Motor neuron (in vitro differentiated cells): ENCODE measurements around the gene GABRP. TPM values are rescaled to one million over a fixed set of nuclear protein-coding genes. Genes with fewer than 3 reads are reported as not detected.
"Not testable (repeated sequence)": the region's sequence is repeated elsewhere in the genome, so short reads cannot be mapped to it uniquely, and the experiment has no call there.

ENCODE experiments used
- ATAC-seq, 8 experiments: fragments of 200-7000 bp; cut with Tn5 transposase; replicated peaks in 6 of 8; 2 replicates each; pipeline ENCODE4 v1.8.0; 2021; ENCODE audit warnings: mild to moderate bottlenecking in 8 of 8, moderate library complexity in 8 of 8
- H3K27ac ChIP-seq, 2 donors: fragments of 250-450 bp; sonication (Bioruptor Pico); 2 replicates each; pipeline ENCODE4 v1.9.0; 2021; ENCODE audit warnings: antibody characterized with exemption in 2 of 2, mild to moderate bottlenecking in 2 of 2, moderate library complexity in 1 of 2
- H3K4me1 ChIP-seq, 2 donors: fragments of 250-450 bp; sonication (Bioruptor Pico); replicated peaks in 1 of 2; 2 replicates each; pipeline ENCODE4 v1.6.1; 2021; ENCODE audit warnings: antibody characterized with exemption in 2 of 2, mild to moderate bottlenecking in 2 of 2, moderate library complexity in 1 of 2
- H3K4me3 ChIP-seq, 5 donors: fragments of 250-450 bp; sonication (Bioruptor Pico); 2 replicates each; pipeline ENCODE4 v1.9.0; 2021; ENCODE audit warnings: antibody characterized with exemption in 5 of 5, mild to moderate bottlenecking in 5 of 5, moderate library complexity in 4 of 5
- WGBS, 10 experiments: fragments of 450-650 bp; shearing (Covaris generic); methylation state at CpG; one replicate each; pipeline ENCODE4 v1.0.0; 2022; 5-methylcytosine and 5-hydroxymethylcytosine counted together
- in situ Hi-C, 9 experiments: fragments of 400-800 bp; cut with MboI; loops; one replicate each; pipeline ENCODE4 v1.15.0; 2021; ENCODE audit warnings: low sequenced_read_pairs in 9 of 9, low pct_unique_long_range_greater_than_20kb in 2 of 9; ENCODE audit not compliant: unreplicated experiment in 9 of 9
- total RNA-seq, 8 experiments: library from RNA; unstranded; fragments of 300-600 nt; gene quantifications; 2 replicates each; pipeline versions ENCODE4 v1.2.3 to v1.2.4, GENCODE V29; 2022

The GABRP gene
- total RNA-seq, 8 experiments from 2014 or later: 0.10 to 1.0 (median 0.37) TPM; not detected in 4

- no peak overlapping the region for H3K27ac ChIP-seq
- no peak for ATAC-seq
- 0 to 100% (median 53%) methylated on average over 1 to 3 of the region's 3 CpGs; no CpG with 5 or more reads in 2 of the 10 experiments for WGBS, 10 experiments
- no peak overlapping the region for H3K4me3 ChIP-seq
- H3K4me1 ChIP-seq: no peaks in the 10 kb centered on the region
- in situ Hi-C loops: loop anchor here in 1 of 9 experiments (25.0 kb wide), 1 partner anchor 520 kb away; no protein-coding TSS in a partner anchor
These were observed 33.7 kb downstream of the GABRP start for GRCh38 chr5:170817195-170817594.

- in situ Hi-C loops: loop anchor here in 1 of 9 experiments (25.0 kb wide), 1 partner anchor 519 kb away; no protein-coding TSS in a partner anchor
- H3K4me1 ChIP-seq: no peaks in the 10 kb centered on the region
- ATAC-seq: no peak
- H3K27ac ChIP-seq: no peak overlapping the region
- 0 to 100% (median 65%) methylated on average over 1 of the region's 1 CpG; no CpG with 5 or more reads in 4 of the 10 experiments for WGBS, 10 experiments
- H3K4me3 ChIP-seq: no peak overlapping the region
These were observed 34.7 kb downstream of the GABRP start for GRCh38 chr5:170818232-170818631.

DNA sequence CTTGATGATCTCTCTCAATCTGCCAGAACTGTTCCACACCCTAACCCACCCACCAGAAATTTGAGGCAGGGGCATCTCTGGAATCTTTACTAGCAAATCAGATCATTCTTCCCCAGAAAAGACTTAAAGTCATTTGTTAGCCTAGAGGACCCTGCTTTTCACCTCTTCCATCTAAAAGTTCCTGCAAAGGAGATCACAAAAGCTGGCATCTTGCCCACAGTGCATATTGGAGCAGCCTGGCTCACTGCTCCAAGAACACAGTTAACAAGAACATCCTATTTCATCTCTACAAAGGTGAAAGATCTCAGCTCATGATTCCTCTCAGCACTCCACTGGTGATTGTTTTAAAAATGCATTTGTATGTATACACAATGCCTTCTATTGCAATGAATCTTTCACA, 36.3 kb downstream of the GABRP start:
- ATAC-seq: no peak
- Histone ChIP-seq H3K4me3 (no peak overlapping the region), H3K27ac (no peak overlapping the region), H3K4me1 (no peaks in the 10 kb centered on the region)
- in situ Hi-C loops: loop anchor here in 1 of 9 experiments (25.0 kb wide), 1 partner anchor 517 kb away; no protein-coding TSS in a partner anchor

GRCh38 chr5:170821257-170821800, 37.8 kb downstream of the GABRP start:
- Histone ChIP-seq H3K27ac (no peak overlapping the region), H3K4me1 (no peaks in the 10 kb centered on the region), H3K4me3 (no peak overlapping the region)
- no peak for ATAC-seq
- in situ Hi-C loops: loop anchor here in 1 of 9 experiments (25.0 kb wide), 1 partner anchor 516 kb away; no protein-coding TSS in a partner anchor
- WGBS, 10 experiments: 38 to 100% (median 83%) methylated on average over 1 to 4 of the region's 4 CpGs; no CpG with 5 or more reads in 1 of the 10 experiments

DNA sequence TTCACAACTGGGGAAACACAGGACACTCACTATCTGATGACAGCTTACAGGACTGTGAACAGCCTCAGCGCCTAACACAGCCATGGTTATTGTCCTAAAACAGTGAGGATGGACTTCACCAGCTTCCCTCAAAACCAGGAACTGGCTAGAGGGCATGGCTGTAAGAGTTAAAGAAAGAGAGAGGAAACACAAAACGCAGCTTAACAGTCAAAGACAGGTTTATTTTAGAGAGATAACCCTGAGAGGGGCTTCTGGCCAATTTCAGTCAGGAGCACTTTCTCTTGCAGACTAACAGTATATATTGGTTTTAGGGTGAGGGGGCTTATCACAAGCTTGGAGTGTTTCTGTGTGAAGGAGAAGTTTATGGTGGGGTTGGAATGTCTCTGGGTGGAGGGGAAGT, 42.6 kb downstream of the GABRP start:
- WGBS, 10 experiments: 0 to 62% (median 25%) methylated on average over 1 to 2 of the region's 2 CpGs; no CpG with 5 or more reads in 6 of the 10 experiments
- in situ Hi-C loops: no loop called here
- Histone ChIP-seq H3K27ac (no peak overlapping the region), H3K4me1 (no peaks in the 10 kb centered on the region), H3K4me3 (no peak overlapping the region)
- no peak for ATAC-seq

DNA sequence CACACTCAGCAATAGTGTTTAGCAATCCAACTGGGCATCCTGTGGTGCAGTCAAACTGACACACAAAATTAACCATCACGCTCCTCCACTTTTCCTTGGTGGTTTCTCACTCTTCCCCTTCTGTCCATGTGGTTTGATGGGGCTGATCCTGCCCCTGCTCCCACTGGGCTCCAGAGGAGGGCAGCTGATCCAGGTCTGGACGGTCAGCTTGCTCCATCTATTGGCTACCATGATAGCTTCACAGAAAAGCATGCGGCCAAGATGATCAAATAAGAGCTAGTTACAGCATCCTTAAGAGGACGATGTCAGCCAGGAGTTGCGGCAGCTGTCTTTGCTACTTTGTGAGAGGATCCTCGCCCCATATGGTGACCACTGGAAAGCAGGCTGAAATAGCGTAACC, 48.7 kb downstream of the GABRP start:
- ATAC-seq: no peak
- Histone ChIP-seq H3K4me3 (no peak overlapping the region), H3K4me1 (no peaks in the 10 kb centered on the region), H3K27ac (no peak overlapping the region)
- WGBS, 10 experiments: 0 to 100% (median 70%) methylated on average over 1 to 6 of the region's 7 CpGs; no CpG with 5 or more reads in 1 of the 10 experiments
- in situ Hi-C loops: no loop called here

DNA sequence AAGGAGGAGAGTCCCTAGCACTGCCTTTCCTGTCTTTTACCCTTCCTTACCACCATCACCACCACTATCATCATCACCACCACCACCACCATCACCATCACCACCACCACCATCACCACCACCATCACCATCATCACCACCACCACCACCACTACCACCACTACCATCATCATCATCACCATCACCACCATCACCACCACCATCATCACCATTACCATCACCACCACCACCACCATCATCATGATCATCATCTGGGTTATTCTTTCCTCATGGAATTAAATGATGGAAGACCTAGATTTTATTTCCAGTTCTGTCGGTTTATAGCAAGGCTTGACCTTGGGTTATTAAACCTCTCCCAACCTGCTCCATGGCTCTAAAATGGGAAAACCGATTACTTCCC, 50.5 kb downstream of the GABRP start:
- H3K4me3 ChIP-seq, in situ Hi-C loops, H3K4me1 ChIP-seq, ATAC-seq, H3K27ac ChIP-seq: not testable (repeated sequence)
- 16 to 100% (median 59%) methylated on average over 1 to 2 of the region's 2 CpGs; no CpG with 5 or more reads in 4 of the 10 experiments for WGBS, 10 experiments

GRCh38 chr5:170836226-170836625, 52.7 kb downstream of the GABRP start:
- 14 to 100% (median 79%) methylated on average over 1 to 4 of the region's 4 CpGs; no CpG with 5 or more reads in 2 of the 10 experiments for WGBS, 10 experiments

GRCh38 chr5:170843870-170844269, 60.3 kb downstream of the GABRP start:
- Histone ChIP-seq H3K4me1 (no peaks in the 10 kb centered on the region), H3K27ac (no peak overlapping the region), H3K4me3 (no peak overlapping the region)
- ATAC-seq: no peak
- in situ Hi-C loops: no loop called here
- WGBS, 10 experiments: 0 to 86% (median 80%) methylated on average over 1 to 2 of the region's 2 CpGs; no CpG with 5 or more reads in 3 of the 10 experiments

More at GRCh38 chr5:170836226-170836625, 52.7 kb downstream of the GABRP start:
- ATAC-seq: no peak
- Histone ChIP-seq H3K4me3 (no peak overlapping the region), H3K27ac (no peak overlapping the region), H3K4me1 (no peaks in the 10 kb centered on the region)
- in situ Hi-C loops: no loop called here

DNA sequence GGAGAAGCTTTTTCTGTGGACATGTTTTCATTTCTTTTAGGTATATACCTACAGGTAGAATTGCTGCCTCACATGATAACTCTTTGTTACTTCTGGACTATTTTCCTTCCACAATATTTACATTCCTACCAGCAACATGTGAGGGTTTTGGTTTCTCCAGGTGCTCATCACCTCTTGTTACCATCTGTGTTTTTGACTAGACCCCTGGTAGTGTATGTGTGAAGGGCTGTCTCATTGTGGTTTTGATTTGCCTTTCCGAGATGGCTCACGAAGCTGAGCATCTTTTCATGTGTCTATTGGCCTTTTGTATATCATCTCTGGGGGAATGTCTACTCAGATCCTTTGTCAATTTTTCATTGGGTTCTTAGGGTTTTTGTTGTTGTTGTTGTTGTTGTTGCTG, 61.1 kb downstream of the GABRP start:
- in situ Hi-C loops: no loop called here
- WGBS, 10 experiments: 59 to 100% (median 83%) methylated on average over 1 to 2 of the region's 2 CpGs; no CpG with 5 or more reads in 6 of the 10 experiments
- no peak for ATAC-seq
- H3K4me3 ChIP-seq: no peak overlapping the region
- no peaks in the 10 kb centered on the region for H3K4me1 ChIP-seq
- H3K27ac ChIP-seq: no peak overlapping the region

DNA sequence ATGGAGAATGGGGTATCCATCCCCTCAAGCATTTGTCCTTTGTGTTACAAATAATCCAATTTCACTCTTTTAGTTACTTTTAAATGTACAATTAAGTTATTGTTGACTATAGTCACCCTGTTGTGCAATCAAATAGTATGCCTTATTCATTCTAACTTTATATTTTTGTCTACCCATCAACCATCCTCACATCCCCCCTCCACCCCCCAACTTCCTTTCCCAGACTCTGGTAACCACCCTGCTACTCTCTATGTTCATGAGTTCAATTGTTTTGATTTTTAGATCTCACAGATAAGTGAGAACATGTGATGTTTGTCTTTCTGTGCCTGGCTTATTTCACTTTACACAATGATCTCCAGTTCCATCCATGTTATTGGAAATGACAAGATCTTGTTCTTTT, 62.9 kb downstream of the GABRP start:
- Histone ChIP-seq H3K4me1 (no peaks in the 10 kb centered on the region), H3K4me3 (no peak overlapping the region), H3K27ac (no peak overlapping the region)
- ATAC-seq: no peak
- in situ Hi-C loops: no loop called here

GRCh38 chr5:170846846-170847245, 63.3 kb downstream of the GABRP start:
- H3K4me3 ChIP-seq: no peak overlapping the region
- no peaks in the 10 kb centered on the region for H3K4me1 ChIP-seq
- H3K27ac ChIP-seq: no peak overlapping the region
- in situ Hi-C loops: no loop called here
- ATAC-seq: no peak

DNA sequence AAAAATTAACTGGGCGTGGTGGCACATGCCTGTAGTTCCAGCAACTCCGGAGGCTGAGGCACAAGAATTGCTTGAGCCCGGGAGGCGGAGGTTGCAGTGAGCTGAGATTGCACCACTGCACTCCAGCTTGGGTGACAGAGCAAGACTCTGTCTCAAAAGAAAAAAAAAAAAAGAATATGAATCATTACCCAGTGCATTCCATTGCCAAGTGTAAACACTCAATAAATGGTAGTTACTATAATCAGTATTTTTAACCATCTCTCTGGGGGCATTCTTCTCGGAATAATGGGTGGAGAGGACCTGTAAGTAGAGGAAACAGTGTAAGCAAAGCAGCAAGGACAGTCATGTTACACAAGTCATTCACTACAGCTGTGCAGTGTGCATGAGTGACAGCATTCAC, 64.5 kb downstream of the GABRP start:
- in situ Hi-C loops: no loop called here
- no peaks in the 10 kb centered on the region for H3K4me1 ChIP-seq
- no peak overlapping the region for H3K27ac ChIP-seq
- H3K4me3 ChIP-seq: no peak overlapping the region
- WGBS, 10 experiments: 14 to 100% (median 85%) methylated on average over 1 to 5 of the region's 5 CpGs
- ATAC-seq: no peak

- H3K4me1 ChIP-seq: no peaks in the 10 kb centered on the region
- ATAC-seq: no peak
- in situ Hi-C loops: no loop called here
These were observed 65.8 kb downstream of the GABRP start for GRCh38 chr5:170849374-170849773.

More at GRCh38 chr5:170849374-170849773, 65.8 kb downstream of the GABRP start:
- Histone ChIP-seq H3K4me3 (no peak overlapping the region), H3K27ac (no peak overlapping the region)
- 7 to 90% (median 52%) methylated on average over 2 of the region's 2 CpGs; no CpG with 5 or more reads in 1 of the 10 experiments for WGBS, 10 experiments
